Middle frontal gyrus (tissue), 1 donor: ENCODE measurements around the gene SCARB1.

Source experiments
- DNase-seq: peaks from one replicate; pipeline ENCODE4 v3.0.0-alpha.2; 2015; ENCODE audit warnings: low spot score; ENCODE audit errors: extremely low spot score

SCARB1 gene

DNA sequence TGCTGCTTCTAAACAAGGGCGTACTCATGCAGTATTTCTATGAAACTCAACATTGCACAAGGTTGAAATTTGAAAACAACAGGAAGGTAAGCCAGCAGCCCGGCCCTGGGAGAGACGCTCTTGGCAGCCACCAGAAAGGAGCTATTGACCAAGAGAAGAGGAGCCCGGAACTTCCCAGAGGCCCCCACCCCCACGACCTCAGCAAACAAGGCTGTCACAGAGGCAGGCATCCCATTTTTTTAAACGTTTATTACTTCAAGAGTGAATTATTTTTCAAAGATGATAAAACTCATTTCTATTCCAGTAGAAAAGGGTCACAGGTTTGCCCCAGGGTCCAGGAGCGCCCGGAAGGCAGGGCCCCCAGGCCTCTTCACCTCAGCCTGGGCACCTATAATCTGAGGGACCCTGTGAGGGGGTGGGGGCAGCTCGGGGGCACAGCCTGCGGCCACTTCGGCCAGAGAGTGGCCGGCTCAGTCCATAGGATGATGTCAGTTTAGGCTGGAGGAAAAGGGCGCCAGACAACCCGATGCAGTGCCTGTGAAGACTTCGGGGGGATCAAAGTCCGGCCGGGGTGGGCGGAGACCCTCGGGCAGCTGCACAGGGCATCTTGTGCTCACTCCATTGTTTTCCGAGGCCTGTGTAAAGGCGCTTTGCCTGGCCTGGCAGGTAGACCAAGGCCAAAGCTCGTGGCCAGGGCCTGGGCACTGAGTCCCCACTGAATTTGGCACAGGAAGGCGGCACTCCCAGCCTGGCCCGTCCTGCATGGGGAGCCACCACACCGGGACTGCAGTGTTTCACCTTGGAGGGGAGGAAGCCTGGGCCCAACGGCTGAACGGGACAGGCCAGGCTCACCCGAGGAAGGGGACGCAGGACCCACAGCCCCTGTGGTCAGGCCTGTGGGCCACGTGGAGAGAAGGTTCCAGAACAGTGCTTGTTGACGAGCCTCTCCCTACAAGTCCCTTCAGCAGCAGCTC is 86.0 kb downstream of the SCARB1 start:
- DNase-seq = no peak

DNA sequence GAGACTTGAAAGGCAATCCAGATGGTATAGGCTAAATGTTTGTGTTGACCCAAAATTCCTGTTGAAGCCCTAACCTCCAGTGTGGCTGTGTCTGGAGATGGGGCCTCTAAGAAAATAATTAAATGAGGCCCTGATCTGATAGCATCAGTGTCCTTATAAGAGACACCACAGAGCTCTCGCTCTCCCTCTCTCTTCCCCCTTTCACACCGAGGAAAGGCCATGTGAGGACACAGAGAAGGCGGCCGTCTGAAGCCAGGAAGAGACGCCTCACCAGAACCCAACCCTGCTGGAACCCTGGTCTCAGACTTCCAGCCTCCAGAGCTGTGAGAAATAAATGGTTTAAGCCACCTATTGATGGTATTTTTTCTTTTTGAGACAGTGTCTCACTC is 87.5 kb downstream of the SCARB1 start:
- DNase-seq = no peak

DNA sequence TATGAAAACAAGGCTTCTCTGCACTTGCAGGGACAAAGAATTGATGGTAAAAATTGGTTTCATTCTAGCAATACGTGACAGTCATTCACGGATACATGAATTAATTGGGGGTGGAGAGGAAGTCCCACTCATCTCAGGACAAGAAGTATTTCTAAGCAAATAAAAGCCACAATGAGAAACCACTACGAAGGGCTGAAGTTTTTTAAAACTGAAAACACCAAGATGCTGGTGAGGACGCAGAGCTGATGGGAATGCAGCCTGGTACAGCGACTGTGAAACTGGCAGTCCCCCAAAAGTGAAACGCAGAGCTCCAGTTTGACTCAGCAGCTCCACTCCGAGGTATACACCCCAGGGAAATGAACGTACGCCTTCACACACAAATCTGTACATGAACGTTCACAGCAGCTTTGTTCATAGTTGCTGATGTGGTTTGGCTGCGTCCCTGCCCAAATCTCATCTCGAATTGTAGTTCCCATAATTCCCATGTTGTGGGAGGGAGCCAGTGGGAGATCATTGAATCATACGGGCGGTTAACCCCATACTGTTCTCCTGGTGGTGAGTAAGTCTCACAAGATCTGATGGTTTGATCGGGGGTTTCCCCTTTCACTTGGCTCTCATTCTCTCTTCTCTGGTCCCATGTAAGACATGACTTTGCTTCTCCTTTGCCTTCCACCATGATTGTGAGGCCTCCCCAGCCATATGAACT is 89.0 kb downstream of the SCARB1 start:
- peak; percentile 65 for DNase-seq

DNA sequence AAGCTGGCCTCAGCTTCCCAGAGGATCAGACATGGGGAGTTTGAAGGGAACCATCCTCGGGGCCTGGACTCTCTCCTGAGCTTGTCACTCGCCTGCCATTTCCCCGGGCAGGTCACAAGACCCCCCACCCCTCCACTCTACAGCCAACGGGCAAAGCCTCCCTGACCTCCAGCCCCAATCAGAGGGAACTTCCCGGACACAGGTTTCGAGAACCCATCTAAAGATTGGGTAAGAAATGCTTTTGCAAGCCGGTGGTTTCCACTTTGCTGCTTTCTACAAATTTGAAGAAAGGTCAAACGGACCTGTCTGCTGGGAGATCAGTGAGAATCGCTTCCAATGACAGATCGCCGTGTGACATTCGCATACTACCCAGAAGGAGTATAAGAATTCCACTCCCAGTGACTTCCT is 89.6 kb downstream of the SCARB1 start:
- no peak for DNase-seq

DNA sequence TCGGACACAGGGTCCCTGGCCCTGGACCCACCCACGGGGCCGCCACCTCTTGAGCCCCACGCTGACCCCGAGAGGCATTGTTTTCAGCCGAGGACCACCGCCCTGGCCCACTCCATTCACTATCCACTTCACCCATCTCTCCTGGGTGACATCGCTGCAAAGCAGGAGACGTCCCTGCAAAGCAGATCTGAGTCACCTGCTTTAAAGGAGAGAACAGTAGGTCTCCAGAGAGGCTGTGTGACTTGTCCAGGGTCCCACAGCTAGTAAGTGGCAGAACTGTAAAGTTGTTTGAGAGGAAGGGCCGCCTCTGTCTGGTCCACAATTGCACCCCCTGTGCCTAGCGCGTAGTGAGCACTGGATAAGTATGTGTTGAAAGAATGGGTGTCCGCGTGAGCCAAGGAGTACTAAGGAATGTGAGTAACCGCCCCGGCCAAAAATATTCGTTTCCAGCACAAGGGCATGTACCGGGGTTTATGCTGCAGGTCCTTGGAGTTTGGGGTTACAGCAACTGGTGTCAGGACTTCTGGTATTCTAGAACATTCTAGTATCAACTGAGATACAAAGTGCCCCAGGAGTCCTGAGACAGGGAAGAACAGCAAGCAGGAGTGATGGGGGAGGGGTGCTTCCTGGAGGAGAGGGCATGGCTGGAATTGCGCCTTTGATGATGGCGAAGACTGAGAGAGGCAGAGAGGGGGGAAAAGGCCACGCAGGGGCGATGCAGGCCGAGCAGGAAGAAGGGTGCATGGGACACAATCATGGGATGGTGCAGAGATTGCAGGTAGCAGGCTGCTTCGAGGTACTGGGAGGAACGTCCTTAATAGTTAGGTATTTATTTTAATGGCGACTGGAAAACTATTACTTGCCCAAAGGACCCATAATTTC is 91.1 kb downstream of the SCARB1 start:
- no peak for DNase-seq

DNA sequence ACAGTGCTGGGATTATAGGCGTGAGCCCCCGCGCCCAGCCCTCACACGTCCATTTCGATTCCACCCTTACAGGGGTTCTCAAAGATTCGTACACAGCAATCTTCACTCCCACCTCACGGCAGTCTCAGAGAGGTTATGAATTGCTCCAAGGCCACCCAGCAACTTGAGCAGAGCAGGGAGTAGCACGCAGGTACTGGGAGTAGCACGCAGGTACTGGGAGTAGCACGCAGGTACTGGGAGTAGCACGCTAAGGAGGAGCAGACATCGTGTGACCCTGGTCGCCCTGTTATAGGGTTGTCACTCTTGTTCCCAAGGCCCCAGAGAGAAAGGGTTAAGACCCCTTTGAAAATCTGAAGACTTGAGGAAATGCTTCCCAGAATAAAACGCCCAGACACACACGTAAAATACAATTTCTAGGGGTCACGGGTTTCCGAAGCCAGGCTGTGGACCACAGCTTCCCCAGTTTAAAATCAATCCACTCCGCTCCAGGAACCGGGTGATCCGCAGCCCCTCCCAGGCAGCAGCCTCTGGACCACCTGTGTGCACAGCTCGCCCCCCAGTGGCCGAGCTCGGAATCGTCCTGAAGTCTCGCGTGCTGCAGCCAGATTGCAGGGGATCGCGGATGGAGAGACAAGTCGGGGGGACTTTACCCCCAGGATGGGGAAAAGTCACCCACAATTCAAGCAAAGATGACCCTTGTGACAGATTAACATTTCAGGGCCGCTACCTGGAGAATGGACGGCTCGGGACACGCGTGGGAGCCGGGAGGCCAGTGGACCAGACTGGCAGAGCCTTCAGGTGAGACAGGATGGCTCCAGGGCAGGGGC is 92.0 kb downstream of the SCARB1 start:
- DNase-seq = peak; percentile 44

DNA sequence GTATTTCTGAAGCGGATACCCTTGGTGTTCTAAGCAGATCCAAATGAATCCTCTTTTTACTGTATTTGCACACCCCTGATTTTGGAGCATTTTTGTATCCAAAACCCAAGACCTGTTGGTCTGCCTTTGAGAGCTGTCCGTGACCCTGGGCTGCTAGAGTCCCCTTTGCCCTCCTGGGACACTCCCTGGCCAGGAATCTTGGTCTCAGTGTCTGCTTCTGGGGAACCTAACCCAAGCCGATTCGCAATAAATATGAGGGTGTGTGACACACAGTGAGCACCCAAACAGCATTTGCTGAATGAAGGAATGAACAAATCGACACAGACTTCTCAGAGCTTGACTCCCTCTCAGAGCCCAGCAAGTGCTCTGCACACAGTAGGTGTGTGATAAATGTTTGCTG is 92.9 kb downstream of the SCARB1 start:
- no peak for DNase-seq

DNA sequence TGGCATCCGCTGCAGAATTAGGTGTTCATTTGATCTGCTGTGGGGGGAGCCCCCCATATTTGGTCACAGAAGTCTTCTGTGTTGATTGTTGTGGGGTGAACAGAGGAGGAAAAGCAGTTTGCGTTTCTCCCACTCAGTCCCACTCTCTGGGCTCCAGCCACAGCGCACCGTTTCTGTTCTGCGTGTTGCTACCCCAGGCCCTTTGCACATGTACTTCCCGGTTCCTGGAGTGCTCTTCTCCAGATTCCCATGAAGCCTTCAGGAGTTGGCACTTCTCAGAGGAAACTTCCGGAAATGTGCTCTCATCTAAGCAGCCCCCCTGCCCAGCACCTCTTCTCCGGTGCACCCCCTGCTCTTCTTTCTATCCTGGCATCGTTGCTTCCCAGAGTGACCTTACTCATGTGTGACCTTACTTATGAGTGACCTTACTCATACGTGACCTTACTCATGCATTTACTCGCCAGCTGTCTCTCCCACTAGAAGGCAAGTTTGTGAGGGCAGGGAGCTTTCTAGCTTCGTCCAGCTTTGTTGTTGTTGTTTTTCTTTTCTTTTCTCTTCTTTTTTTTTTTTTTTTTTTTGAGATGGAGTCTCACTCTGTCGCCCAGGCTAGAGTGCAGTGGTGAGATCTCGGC is 93.7 kb downstream of the SCARB1 start:
- no peak for DNase-seq

DNA sequence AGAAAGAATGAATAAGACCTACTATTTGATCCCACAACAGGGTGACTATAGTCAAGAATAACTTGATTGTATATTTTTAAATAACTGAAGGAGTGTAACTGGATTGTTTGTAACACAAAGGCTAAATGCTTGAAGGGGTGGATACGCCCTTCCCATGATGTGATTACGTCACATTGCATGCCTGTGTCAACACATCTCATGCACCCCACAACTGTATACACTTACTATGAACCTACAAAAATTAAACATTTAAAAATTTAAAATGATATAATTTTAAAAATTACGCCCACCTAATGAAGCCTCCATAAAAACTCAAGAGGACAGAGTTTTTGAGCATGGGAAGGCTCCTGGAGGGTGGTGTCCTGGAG is 94.5 kb downstream of the SCARB1 start:
- DNase-seq = no peak

DNA sequence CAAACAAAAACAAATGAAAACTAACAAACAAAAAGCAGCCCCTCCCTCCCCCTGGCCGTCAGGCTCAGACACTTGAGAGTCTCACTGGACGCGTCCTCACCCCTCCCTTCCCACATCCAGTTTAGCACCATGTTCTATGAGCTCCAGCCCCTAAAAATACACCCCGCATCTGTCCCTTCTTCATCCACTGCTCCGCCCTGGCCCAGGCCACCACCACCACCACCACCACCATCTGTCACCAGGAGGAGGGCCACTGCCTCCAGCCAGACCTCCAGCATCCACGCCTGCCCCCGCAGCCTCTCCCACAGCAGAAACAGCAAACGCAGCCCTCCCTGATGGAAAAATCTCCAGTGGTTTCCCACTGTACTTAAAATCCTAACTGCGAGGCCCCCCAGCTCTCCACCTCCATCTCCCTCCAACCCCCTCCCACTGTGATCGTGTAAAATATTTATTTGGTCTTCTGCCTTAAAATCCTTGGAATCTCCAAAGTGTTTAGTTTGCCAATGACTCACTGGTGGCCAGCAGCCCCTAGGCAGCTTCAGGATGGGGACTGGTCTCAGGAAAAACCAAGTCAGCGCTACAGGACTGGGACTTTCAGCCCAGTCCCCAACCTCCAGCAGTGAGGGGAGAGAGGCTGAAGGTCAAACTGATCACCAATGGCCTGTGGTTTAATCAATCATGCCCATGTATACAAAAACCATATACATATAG is 95.1 kb downstream of the SCARB1 start:
- no peak for DNase-seq

DNA sequence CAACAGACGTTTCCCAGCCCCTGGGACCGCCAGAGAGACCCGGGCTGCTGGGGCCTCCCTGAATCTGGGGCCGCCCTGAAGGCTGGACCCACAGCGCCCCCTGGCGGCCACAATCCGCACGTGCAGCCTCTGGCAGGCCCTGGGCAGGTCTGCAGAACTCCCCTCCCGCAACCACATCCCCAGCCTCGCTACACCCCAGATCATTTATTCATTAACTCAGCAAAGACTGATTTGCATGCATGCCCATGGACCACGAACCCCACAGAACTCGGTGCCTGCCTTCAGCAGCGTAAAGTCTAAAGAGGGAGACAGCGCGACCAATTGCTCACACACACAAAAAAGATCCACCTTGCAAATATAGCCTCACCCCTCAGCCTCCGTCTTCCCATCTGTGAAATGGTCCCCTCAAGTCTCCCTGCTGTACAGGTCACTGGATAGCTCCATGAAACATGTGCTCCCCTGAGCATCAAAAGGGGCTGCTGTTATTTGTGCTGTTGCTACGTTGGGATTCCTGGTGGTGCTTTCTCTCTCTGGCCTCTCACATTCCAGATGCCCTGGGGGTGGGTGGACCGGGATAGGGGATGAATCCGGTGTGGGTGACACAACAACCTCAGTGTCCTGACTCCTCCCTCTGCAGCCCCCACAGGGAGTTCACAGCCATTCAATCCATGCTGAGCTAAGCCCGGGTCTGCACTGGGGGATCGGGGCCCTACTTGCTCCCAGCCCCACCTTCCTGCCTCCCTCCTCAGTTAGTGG is 96.4 kb downstream of the SCARB1 start:
- DNase-seq = peak; percentile 67

DNA sequence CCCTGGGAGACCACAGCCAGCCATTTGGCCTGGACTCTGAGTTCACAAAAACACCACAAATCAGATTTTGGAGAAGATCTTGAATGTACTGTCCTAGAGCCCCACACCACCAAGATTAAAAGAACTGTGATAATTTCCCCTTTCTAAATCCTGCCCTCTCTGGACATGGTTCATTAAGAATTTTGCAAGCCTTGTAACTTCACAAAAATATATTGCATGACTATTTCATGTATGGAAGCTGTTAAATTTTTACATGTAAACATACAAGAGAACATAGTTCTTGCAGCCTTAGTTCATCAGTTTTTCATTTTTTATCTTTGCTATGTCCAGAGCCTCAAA is 97.0 kb downstream of the SCARB1 start:
- DNase-seq = no peak

DNA sequence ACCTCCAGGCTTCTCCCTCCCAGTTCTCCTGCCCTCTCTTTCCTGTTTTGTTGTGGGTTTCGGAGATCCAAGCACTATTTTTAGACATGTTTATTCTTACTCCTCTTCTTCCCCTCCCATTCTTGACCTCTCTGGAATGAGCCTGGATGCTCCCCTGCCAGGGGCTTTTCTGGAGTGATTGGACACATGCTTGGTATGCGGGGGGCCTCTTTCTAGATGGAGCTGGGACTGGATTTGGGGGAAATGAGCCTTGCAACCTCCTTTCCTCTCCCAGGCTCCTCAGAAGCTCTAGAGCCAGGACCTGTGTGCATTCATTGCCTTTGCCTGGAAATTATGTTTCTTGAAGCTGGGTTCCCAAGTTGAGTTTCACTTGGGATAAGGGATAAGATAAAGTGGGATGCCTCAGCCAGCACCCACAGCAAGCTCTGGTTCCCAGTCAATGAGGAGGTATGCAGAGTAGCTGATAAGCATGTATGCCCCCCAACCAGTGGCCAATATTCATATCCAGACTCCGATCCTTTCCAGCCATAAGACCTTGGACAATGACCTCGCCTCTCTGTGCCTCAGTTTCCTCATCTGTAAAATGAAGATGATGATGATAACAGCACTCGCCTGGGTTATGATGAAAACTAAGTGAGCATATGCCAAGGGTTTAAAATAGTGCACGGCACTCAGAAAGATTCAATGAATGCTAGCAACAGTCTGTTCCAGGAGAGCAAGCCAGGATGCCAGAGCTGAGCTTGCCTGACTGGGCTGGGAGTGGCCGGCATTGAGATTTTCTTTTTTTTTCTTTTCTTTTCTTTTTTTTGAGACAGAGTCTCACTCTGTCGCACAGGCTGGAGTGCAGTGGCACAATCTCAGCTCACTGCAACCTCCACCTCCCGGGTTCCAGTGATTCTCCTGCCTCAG is 97.8 kb downstream of the SCARB1 start:
- DNase-seq = no peak

DNA sequence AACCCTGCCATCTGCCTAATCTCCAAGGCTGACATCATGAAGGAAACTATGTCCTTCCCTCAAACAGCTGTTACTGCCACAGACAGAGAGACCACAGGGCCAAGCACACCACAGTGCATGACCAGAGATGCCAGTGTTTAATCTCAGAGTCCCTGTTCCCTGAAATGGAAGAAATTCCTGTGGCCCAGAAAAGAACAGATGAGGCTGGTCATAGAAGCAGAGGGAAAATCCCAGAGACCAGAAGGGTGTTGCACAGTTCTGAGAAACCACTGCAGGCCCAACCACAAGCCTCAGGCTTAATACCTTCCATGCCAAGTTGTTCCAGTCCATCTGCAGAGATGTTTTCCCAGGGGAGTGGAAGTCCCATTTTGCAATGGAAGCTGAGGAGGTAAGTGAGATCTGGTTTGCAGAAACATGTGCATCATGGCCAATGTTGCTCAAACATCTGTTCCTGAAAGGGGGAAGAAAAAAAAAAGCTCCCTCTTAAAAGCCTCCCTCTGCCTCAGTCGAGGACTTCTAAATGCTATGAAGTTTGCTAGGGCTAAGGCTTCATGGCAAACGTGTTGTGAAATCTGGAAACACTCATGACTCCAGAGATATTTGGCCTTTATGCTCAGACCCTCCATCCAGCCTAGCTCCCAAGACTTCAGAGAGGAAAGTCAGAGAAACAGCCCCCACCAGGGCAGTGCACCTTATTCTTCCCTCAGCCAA is 98.6 kb downstream of the SCARB1 start:
- peak; percentile 11 for DNase-seq

DNA sequence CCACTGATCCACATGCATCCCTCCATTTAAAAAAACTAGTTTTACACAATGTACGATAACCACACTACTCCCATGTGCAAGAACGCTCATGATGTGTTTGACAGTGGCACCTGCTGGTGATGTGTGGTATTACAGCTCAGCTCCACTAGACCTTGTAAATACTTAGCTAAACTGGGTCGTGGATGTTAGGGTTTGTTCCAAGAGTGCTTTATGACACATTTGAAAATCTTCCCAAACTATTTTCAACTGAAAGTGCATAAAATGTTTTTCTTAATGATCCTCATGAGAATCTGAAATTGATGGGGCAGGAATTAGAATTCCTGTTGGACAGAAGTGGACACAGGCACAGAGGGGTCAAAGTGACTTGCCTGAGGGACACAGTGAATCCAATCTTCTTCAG is 99.2 kb downstream of the SCARB1 start:
- no peak for DNase-seq

DNA sequence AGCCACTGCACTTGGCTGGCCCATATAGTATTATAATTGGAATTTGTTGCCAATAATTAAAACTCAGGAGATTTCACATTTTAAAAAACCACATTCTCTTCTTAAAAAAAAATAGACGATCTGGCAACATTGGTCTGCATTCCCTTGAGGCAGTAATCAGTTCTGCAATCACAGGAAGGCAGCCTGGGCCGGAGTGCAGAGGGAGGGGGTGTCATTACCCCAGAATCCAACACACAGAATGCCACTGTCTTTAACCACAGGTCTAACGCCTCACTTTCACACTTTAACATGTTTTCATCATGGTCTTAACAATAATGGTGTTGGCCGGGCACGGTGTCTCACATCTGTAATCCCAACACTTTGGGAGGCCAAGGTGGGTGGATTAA is 100.1 kb downstream of the SCARB1 start:
- DNase-seq = no peak

DNA sequence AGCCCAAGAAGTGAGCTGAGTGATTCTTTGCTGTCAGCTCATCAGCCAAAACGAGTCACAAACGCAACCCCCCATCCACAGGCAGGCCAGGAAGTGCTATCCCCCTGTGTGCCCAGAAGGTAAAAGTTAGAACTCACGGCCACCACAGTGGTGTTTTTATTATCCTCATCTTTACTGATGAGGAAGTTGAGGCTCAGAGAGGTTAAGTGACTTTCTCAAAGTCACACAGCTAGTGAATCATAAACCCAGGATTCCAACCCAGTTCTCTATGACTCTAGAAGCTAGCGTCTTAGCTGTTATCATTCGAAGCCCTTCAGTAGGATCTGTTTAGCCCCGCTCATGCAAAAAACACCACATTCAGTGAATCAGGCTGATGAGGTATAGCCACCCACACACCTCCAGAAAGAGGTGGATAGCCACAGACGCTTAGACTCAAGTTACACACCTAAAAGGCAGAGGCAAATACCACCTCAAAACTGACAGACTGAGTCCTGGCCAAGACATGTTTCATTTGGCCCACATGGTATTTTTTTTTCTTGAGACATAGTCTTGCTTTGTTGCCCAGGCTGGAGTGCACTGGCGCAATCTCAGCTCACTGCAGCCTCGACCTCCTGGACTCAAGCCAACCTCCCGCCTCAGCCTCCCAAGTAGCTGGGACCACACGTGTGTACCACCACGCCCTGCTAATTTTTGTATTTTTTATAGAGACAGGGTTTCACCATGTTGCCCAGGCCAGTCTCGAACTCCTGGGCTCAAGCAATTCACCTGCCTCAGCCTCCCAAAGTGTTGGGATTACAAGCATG is 100.7 kb downstream of the SCARB1 start:
- no peak for DNase-seq
